Activated gamma-delta T cell treated with anti-CD3 and anti-CD28 coated beads, Interleukin-2, amount 50 U/mL, for 16 hours (primary cell): ENCODE measurements around the gene CACNG7.
"Not testable (repeated sequence)": the region's sequence is repeated elsewhere in the genome, so short reads cannot be mapped to it uniquely, and the experiment has no call there.

Experiments used
- DNase-seq: peaks from one replicate; pipeline ENCODE4 v3.0.0-alpha.2; 2020; ENCODE audit warnings: low read depth

CACNG7 gene

GRCh38 chr19:53908935-53909415, at the start of gene CACNG7:
TSS of gene CACNG7 (plus strand) at chr19:53909278. CDS start at chr19:53912832, 3,554 bp downstream.
- no peak for DNase-seq

GRCh38 chr19:53864308-53864836, 44.7 kb upstream of the CACNG7 start:
- DNase-seq = no peak

- no peak for DNase-seq
Measured at GRCh38 chr19:53865523-53865917, 43.6 kb upstream of the CACNG7 start.

- DNase-seq = peak; percentile 38
Measured at GRCh38 chr19:53865918-53866864, 42.9 kb upstream of the CACNG7 start.

GRCh38 chr19:53866865-53867224, 42.2 kb upstream of the CACNG7 start:
- no peak for DNase-seq

- peak; percentile 100 for DNase-seq
Measured at GRCh38 chr19:53867225-53868090, 41.6 kb upstream of the CACNG7 start, which contains the start of gene MYADM. TSS of gene MYADM (plus strand) at chr19:53867883. CDS start at chr19:53873530, 5,647 bp downstream.

GRCh38 chr19:53868091-53868891, 40.8 kb upstream of the CACNG7 start:
- DNase-seq = no peak

GRCh38 chr19:53868892-53869804, 39.9 kb upstream of the CACNG7 start:
- peak; percentile 81 for DNase-seq

- DNase-seq = not testable (repeated sequence)
Measured at GRCh38 chr19:53869805-53870484, 39.1 kb upstream of the CACNG7 start.

- DNase-seq = no peak
Measured at GRCh38 chr19:53870485-53870844, 38.6 kb upstream of the CACNG7 start.

- no peak for DNase-seq
Measured at GRCh38 chr19:53871454-53871853, 37.6 kb upstream of the CACNG7 start.

- no peak for DNase-seq
Measured at GRCh38 chr19:53872762-53873161, 36.3 kb upstream of the CACNG7 start.

GRCh38 chr19:53873773-53874605, 35.1 kb upstream of the CACNG7 start:
- no peak for DNase-seq

GRCh38 chr19:53874606-53874990, 34.5 kb upstream of the CACNG7 start:
- DNase-seq = no peak

- no peak for DNase-seq
Measured at GRCh38 chr19:53875602-53876325, 33.3 kb upstream of the CACNG7 start.

GRCh38 chr19:53876651-53877224, 32.3 kb upstream of the CACNG7 start:
- DNase-seq = no peak

GRCh38 chr19:53877361-53877766, 31.7 kb upstream of the CACNG7 start:
- DNase-seq = no peak

GRCh38 chr19:53878776-53879139, 30.3 kb upstream of the CACNG7 start:
- no peak for DNase-seq
